ENCODE measurements around the gene MYOF.
A peak's percentile ranks its signal among the peaks of the same experiment; 100 is the strongest.
"Not testable (repeated sequence)": the region's sequence is repeated elsewhere in the genome, so short reads cannot be mapped to it uniquely, and the experiment has no call there.

MYOF gene

DNA sequence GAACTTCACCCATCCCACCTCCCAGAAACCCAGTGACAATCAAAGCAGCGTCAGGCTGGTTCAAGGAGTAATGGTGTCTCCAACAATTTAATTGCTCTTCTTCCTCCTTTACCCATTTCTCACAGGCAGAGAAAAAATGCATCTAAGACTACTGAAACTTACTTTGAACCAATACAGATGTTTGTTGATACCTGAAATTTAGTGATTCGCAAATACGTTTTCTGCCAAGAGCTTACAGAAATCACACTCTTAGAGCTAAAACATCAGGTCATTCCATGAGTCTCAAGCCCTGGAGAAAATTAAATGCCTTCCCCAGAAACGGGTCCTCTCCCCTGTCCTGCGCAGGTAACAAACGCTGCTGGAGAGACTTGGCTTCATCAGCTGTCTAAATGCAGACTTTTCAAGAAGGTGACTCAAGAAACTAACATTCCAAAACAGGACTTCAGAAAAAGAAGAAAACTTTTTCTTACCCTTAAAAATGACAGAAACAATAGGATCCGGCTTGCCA, 443 bp downstream of the MYOF start:
- no peak for DNase-seq

DNA sequence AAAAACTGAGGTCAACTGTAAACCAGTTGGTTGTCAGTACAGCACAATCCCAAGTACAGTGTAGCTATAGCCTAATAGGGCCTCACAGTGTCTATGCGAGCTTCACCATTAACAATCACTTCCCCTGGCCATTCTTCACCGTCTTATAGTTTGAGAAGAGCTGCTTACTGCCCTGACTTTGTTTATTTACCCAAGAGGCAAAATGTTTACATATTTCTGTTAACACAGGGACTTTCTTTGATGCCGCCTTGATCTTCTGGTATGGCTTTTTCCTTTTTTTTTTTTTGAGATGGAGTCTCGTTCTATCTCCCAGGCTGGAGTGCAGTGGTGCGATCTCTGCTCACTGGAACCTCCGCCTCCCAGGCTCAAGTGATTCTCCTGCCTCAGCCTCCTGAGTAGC, 3.3 kb downstream of the MYOF start:
- no peak for DNase-seq

DNA sequence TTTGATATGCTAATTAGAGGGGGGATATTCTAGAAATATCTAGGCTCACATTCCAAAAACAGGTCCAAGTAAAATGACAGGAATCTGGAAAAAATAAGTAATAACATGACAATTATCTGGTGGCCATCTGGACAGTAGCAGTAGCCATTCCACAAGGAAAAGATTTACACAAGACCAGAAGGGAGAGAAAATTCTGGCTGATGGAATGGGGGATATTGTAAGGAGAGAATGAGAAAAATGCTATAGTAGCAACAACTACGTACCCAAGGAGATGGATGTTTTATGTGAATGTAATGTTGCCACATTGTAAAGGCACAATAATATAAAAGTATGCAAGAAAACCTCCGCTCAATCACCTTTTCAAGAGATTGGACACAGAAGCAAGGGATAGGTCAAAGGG, 5.4 kb downstream of the MYOF start:
- DNase-seq, result no peak

DNA sequence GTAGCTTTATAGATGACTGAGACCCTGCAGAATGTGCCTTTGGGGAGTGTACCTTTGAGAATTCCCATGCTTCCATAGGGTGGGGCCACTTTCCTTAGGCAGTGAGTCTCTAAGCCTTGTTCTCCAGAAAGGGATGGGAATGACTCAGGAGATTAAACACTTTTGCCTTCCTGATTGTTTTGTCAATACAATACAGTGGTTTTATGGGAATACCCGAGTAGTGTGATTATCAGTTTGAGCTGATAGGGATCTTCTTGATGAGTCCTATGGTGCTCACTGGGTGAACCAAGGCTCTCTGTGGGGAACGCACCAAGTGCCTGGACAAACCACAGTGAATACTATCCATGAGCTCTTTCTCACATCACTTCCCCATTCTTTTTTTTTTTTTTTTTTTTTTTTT, 6.3 kb downstream of the MYOF start:
- DNase-seq, result no peak

DNA sequence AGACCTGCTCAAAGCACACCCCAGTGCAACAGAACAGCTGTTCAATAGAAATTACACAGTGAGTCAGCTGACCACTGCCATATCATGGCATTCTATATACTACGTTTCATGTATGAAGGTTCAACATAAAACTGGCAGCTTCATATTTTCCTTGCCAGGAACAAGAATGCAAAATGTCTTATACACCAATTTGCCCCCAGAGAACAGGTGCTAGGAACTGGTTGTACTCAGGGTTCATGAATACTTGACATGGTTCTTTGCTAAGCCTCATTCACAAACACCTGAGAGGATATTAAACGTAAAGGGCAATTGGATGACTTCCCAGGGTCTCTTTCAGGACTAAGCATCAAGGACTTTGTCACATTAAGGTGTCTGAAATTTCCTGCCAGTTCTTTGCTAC, 6.9 kb downstream of the MYOF start:
- DNase-seq, result no peak

DNA sequence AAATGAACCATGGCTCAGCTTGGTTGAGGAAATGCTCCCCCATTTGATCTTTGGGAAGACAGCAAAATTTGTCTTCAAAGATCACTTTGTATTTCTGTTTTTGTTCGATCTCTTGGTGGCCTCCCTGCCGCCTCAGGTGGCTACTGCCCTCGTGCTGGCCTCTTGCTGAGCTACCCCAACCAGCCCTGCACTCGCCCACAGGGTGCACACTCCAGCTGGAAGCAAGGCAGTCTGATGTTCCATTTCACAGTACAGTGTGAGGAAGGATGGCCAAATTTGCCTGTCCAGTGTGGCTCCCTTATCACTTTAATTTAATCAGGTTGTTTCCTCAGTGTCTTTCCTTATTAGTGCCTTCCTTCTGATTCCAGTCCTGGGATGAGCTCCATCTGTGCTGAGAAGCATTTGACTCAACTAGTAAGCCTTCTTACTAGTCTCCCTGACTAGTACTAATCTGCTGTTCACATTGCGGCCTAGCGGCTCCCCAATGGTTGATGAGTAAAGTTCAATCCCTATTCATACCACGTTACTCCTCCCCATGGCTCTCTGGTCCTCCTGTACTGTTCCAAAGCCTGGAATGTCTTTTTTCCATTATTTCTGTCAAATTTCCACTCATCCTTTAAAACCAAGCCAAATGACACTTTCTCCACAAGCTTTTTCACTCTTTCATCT, 8.2 kb downstream of the MYOF start:
- no peak for DNase-seq

DNA sequence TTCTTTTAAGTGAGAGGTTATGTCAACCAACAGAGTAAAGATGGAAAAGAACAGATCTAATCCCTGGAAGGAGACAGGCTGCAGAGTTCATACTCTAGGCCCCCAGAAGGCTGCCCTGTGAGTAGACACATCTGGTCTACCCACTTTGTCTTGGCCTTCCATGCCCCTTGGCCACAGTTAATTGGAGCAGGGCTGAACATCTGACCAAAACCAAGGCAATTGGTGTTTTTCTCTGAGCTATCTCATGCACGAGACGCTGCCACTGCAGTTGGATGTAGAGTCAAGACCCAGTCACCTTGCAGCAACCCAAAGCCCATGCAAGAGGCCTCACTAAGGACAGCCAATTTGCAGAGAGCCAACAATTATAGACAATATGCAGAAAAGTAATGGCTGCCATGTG, 9.0 kb downstream of the MYOF start:
- no peak for DNase-seq

DNA sequence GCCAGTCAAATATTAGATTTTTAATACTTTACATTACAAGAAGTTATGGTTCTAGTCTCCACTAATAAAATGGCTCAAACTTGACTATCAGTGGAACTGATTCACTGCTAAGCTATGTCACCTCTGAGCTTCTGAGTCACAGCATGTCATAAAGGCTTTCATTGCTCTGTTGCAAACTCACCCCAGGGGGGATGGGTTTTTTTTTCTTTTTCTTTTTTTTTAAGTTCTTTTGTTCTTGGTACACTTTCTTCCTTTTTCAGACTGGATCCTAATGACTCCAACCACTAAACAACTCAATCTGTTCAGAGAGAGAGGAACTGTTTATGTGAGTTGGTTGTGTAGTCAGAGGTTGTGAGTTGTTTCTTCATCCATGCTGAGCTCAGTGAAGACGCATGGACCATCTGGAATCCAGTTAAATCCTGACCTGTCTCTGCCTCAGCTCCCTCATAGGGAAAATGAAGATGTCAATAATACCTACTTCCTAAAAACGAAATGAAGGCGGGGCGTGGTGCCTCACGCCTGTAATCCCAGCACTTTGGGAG, 11.0 kb downstream of the MYOF start:
- no peak for DNase-seq

DNA sequence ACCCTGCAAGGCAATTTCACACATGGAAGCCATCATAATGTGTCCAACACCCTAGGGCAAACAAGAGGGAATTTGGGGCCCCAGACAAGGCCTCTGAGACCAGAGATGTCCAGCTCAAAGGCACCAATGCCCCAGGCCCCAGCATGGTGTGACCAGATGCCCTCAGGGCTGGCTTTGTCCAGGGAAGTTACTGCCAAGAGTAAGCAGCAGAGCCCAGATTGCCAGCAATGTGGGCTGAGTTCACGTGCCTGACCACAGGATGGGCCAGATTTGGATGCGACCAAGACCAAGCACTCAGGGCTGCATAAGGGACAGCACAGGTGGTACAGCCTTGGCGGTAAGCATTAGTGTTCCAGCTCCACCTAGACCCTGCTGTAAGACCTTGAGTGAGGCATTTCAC, 12.7 kb downstream of the MYOF start:
- DNase-seq, result no peak

DNA sequence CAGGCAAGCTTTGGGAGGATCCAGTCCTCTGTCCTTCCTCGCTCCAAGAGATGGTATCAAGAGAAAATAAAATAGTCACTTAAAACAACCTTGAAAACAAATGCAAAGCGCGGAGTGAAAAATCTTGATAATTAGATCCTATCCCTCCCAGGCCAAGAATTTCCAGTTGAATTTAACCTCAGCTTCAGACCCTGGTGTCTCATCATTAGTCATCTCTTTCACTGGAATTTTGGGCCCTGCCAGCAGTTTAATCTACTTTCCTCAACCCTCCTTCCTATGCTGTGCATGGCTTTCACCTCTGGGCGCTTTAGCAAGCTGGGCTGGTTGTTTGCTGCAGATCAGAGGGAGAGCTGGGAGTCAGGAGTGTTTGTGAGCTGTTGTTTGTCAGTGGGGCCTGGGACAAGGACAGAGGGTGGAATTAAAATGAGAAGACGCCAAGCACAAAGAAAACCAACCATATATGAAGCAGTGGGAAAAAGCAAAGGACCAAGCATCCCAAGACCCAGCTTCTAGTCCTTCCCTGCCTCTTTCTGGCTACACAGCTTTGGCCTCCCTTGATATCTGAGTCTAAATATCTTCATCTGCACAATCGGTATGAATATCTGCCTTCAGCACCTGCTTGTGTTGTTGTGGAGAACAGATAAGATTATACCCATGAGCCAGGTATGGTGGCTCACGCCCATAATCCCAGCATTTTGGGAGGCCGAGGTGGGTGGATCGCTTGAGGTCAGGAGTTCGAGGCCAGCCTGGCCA, 13.5 kb downstream of the MYOF start:
- no peak for DNase-seq

DNA sequence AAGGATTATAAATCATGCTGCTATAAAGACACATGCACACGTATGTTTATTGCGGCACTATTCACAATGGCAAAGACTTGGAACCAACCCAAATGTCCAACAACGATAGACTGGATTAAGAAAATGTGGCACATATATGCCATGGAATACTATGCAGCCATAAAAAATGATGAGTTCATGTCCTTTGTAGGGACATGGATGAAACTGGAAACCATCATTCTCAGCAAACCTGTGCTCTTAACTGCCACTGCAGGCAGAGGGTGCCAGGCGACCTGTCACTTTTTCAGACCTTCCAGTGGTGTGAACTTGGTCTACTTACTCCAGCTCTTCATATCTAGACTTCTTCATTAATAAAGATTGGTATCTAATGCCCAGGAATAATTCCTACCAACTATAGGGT, 14.5 kb downstream of the MYOF start:
- DNase-seq, result not testable (repeated sequence)

DNA sequence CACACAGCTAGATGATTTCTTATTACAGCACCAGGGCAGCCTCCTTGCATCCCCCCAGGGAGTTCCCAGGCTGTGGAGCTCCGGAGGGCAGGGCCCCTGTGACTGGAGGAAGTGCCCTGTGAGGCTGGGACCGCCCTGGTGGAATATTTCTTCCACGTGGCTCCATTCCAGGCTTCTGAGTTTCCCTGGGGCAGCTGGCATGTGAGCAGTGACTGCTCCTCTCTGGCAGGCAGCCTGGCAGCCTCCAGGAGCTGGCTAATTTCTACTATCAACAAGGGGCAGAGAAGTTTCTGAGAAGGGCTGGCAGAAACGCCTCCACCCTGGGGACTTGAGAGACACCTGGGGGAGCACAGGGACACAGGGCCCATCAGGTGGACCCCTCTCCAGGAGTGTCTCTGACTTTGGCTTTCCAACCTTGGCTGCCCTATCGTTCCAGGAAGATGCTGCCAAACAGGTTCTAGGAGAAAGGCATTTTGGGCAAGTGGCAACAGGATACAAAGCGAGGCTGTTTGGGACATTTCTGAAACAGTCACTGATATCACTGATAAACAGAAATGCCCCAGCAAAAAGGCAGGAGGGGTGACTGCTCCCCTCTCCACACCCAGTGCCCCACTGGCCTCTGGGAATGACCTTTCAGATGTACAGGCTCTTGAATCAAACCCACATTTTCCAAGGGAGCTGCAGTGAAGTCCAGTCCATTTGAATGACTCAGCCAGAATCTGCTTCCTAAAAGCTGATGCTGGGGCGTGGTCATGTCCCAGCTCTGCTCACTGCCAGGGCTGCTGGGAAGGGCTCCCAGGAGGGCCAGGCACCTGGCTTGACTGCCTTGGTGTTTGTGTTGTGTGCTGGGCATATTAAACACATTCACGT, 16.1 kb downstream of the MYOF start:
- DNase-seq, result no peak

DNA sequence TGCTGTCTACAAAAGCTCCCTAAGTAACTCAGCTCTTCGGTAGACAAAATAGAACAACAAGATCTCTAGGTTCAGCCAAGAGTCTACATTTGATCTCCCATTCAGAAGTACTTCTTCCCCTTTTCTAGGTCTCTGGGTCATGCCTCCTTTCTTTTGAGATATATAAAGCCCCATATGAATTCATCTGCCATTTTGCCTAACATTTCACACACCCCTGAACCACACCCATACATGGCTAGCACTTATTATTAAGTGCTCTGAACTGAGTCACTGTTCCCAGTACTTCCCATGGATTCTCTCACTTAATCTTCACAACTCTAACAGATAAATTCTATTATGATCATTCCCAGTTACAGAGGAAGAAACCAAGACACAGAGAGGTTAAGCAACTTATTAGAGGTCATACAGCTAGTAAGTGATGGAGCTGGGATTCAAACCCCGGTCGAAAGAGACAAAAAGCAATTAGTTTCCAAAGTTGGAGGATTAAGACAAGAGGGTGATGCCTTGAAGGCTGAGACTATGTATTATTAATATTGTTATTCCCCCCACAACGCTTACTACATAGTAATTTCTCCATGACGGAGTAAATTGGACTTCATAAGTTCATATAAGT, 17.3 kb downstream of the MYOF start:
- no peak for DNase-seq

DNA sequence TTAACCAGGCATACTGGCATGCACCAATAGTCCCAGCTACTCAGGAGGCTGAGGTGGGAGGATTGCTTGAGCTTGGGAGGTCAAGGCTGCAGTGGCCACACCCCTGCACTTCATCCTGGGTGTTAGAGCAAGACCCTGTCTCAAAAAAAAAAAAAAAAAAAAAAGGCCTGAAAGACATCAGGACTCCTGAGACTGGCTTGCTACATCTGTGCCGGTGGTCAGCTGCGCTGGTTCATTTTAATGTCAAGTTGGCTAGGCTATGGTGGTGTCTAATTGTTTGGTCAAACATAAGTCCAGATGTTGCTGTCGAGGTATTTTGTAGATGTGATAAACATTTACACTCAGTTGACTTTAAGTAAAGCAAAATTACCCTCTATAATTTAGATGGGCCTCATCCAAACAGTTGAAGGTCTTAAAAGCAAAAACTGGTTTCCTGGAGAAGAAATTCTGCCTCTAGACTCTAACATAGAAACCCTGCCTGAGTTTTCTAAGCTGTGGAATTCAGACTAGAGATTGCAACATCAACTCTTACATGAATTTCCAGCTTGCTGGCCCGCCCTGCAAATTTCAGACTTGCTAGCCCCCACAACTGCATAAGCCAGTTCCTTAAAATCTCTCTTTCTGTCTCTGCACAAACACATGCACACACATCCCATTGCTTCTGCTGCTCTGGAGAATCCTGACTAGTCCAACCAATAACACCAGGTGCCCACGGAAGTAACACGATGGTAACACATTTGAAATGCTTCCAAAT, 18.2 kb downstream of the MYOF start:
- no peak for DNase-seq

DNA sequence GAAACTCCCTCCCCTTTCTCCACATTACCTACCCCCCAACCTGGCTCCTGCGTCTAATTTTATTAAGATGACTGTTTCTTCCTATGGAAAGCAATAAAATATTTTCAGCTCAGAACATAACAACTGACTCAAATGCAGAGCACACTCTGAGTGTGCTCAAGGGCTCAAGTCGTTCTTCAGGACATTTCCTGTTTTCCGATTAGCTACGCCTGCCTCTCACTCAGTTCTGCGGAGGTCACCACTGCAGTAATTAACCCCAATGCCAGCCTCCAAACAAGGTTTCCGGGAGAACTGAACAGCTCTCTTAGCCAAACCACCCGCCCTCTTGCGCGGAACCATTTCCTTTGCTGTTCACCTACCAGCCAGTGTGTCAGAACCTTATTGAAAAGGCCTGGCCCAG, 19.3 kb downstream of the MYOF start:
- peak; percentile 32 for DNase-seq

DNA sequence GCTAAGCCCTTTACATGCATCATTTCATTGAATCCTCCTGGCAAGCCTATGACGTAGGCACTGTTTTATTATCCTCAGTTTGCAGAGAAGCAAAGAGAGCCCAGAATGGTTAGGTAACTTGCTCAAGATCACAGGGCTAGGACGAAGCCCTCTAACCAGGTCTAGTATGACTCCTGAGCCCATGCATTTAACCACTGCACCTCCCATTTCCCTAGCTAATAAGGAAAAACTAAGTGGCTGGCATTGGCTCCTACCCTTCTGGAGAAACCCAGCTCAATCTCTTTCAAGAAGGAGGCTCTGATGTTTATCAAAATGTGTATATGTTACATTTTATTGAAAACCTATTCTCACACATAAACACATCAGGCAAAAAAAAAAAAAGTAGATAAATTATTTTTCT, 19.8 kb downstream of the MYOF start:
- DNase-seq, result no peak

DNA sequence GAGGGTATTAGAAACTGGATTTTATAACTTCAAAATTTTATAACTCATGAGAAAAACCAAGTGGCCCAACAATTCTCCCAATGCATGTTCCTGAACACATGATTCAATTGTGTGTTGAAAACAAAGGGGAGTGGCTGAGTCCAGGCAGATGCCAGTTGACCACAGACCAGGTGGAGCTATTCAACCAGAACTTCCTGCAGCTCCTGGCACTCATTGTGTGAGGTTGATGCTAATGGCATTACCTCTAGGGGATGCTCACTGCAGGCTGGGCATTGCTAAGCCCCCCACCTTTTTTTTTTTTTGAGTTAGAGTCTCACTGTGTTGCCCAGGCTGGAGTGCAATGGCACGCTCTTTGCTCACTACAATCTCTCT, 20.3 kb downstream of the MYOF start:
- no peak for DNase-seq

DNA sequence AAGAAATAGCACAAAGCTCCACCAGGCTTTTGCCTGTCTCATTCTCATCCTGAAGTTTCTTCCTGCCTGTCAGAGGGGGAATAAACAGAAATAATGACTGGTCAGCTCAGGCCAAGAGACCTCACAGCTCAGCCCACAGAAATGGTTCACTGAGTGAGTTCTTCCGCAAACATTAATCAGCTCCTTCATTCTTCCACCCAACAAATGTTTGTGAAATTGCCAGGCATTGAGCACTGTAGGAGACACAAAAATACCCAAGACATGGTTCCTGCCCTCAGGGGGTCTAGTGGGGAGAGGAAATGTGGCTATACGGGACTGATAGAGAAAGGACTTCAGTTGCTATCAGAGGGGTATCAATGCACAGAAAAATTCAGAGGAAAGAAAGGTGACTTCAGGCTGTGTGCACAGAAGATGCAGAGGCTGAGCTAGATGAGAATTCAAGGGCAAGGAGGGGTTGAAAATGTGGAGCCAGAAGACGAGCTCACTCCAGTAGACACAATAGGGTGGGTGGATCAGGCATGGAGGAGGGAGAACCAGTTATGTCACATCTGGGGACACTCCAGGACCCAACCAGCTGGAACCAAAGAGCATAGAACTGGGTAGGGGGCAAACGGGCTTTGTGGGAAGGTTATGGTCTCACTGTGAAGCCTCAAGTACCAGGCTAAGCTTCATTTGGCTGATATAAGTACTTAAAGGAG, 20.9 kb downstream of the MYOF start:
- DNase-seq, result no peak

DNA sequence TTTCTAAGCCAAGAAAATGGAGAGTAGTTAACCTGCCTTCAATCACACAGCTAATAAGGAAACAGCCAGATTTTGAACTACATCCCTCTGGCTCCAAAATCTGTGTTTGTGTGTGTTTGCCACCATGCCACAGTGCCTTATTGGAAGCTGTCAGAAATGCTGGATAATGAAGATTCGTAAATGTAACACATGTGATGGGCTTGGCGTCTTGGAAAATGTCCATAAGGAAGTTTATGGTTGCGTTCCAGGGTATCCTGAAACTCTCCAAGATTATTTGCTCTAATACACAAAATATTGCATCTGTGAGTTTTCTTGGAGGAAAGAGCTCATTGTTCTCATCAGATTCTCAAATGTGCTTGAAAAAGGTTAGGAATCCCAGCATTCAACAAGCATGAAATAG, 22.7 kb downstream of the MYOF start:
- DNase-seq, result no peak

DNA sequence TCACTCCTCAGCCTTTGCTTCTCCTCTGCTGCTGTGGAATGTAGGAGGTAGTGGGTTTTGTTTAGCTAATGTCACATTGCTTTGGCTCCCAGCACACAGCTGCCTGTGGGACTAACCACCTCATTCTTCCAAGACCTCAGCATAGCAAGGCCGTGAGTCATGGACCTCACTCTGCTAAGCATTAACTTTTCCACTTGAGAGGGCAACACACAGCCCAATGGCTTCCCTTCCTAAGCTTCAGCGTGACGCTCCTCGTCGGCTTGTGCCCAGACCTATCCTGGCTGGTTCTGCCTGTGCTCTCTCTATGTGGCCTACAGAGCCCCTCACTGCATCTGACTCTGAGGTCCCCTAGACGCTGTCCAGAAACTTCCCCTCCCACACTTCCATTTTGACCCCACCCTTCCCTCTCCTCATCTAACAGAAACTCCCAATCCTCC, 23.3 kb downstream of the MYOF start:
- no peak for DNase-seq

DNA sequence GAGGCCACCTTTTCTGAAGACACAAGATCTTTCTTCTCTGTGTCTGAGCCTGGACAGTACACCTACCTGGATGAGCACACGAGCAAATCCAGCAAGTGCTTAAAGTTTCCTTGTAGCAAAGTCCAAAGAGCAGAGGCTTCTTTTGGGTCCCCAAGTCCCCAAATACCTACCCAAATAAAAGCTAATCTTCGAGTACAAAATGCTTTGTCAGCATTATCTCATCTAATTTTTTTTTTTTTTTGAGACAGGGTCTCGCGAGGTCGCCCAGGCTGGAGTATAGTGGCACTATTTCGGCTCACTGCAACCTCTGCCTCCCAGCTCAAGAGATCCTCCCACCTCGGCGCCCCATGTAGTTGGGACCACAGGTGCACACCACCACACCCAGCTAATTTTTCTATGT, 24.6 kb downstream of the MYOF start:
- DNase-seq, result no peak

DNA sequence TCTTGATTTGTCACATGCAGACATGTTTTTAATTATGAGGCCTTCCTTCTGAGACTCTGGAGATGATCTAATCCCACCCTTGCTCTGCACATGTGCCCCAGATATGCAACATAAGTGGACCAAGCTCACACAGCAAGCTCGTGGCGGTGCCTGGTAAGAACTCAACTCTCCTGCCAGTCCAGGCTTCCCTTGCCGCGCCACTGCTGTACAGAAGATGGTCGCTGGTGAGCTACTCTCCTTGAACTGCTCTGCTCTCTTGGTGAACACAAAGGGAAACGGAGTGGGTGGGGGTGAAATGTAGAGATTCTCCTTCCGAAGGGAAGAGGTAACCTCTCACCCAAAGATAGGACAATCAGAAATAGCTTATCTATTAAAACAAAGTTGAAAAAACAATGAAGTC, 25.7 kb downstream of the MYOF start:
- DNase-seq, result no peak
